ENCODE data around the gene MCC.

MCC gene

DNA sequence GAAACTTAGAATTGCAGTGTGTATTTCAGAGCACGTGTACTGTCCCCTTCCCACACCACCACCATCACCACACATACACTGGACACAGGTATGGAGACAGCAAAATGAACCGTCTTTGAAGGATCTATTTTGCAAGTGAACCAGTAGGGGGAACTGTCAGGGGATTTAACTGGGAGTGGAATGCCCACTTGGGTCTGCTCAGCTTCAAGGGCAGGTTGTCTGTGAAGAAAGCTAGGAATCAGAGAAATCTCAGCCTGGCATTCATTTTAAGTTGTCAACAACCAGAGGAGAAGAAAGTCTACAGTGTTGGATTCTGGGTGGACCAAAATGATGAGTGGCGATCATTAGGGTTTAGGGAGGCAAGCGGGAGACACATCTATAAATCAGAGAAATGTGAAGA, 364.6 kb downstream of the MCC start:
- in situ Hi-C loops (cut with HindIII; ENCODE audit: low sequenced_read_pairs): no loop called here

DNA sequence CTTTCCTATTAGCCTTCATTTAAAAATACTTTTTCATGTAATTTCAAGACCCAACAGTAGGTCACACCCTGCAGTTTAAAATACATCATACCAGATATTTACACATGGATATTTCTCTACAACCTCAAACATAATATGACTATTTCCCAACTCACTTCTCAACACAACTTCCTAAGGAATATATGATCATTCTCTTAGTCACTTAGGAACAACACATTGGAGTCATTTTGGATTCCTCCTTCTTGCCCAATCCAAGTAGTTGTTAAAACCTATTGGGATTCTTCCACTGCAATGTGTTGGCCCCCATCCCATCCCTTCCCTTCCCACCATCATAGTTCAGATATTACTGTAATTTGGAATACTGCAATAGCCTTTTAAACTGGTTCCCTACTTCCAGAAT, 366.2 kb downstream of the MCC start:
- in situ Hi-C loops (cut with HindIII; ENCODE audit: low sequenced_read_pairs): no loop called here

DNA sequence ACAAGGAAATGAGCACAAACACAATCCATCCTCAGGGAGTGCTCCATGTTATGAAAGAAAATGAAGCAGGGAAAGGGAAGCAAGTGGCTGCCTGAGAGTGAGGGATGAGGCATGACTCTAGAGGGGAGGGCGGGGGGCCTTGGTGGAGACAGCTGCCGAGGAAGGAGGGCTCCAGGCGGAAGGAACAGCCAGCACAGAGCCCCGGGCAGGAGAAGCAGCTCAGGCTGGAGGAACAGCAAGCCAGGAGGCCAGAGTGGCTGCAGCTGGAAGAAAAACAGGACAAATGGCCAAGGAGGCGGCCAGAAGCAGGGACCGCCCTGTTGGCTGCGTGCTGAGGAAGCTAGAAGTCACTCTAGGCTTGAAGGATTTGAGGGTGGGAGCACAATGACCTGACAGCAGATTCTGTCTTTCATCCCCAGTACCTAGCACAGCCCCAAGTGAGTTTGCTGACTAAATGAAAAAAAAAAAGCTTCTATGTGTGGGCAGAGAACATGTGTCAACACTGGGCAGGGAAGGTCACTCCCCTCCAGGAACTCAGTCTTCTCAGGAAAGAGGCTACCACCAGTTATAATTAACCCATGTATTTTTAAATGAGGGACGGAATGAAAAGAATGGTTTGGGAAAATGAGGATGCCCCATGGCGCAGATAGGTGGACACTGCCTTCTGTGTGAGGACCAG, 368.9 kb downstream of the MCC start:
- in situ Hi-C loops (cut with HindIII; ENCODE audit: low sequenced_read_pairs): no loop called here

DNA sequence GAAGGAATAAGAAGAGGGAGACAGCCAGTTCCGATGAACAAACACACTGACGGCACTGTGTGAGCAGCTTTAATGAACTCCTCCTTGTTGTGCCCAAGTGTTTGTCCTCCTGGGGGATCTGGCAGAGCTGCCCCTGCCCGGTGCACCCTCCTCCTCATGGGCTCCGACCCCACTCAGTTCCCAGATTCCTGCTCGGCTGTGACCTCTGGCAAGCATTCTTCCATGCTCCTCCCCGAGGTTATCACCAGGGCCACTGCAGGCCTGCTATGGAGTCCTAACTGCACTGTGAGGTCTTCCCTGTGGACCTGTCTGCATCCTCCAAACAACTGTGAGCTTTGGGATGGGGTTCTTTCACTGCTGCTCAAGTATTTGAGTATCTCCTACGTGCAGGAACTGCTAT, 369.5 kb downstream of the MCC start:
- in situ Hi-C loops (cut with HindIII; ENCODE audit: low sequenced_read_pairs): no loop called here

DNA sequence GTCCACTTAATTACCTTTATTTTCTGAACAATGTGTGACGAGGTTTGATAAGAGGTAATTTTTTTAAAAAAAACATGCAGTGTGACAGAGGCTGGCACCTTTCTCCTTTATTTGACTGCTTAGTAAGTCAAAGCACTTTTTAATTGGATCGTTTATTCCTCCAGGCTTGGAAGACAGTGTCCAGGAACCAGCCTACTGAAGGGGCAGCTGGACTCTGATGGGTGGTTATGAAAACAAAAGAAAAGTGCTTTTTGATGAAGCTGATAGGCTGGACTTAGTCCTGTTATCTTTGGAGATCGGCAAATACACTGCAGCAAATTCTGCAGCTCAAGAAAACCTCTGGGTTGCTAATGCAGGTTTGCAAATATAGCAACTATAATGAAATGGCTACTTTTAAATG, 370.0 kb downstream of the MCC start:
- in situ Hi-C loops (cut with HindIII; ENCODE audit: low sequenced_read_pairs): no loop called here

DNA sequence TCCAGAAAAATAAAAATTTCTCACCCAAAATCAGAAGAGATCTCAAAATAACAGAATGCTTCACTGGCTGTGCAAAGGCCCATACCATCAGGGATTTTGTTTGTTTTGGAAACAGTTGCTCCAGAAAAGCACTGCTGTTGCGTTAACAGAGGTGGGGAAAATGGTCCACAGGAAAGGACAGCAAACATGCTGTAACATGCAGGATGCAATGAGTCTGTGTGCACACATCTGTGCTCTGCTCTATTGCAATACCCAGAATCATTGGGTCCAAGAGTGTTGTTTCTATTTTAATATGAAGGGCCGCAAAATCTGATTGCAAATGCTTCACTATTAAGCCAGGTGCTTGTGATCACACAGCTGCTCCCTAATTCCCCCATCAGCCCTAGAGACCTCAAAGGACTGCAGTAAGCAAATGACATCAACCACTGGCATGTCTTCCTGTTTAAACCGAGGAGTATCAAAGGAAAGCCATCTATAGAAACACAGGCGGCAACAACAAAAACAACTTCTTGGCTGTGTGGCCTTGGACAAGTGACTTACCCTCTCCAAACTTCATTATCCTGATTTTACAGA, 370.6 kb downstream of the MCC start:
- in situ Hi-C loops (cut with HindIII; ENCODE audit: low sequenced_read_pairs): no loop called here

DNA sequence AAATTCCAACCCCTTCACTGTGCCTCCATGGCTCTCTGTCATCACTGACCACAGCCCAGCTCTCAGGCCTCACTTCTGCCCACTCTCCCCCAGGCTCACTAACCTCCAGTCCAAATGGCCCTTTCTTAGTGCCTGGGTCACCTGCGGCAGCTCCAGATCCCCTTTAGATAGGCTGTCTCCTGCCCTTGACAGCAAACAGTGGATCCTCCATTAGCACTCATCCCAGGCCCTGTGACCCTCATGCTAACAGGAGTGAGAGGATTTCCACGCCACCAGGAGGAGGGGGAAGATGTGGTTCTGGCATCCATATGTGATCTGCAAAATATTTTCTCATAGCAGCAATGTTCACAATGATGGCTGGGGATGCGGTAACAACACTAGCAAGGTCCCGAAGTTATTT, 372.3 kb downstream of the MCC start:
- in situ Hi-C loops (cut with HindIII; ENCODE audit: low sequenced_read_pairs): no loop called here

DNA sequence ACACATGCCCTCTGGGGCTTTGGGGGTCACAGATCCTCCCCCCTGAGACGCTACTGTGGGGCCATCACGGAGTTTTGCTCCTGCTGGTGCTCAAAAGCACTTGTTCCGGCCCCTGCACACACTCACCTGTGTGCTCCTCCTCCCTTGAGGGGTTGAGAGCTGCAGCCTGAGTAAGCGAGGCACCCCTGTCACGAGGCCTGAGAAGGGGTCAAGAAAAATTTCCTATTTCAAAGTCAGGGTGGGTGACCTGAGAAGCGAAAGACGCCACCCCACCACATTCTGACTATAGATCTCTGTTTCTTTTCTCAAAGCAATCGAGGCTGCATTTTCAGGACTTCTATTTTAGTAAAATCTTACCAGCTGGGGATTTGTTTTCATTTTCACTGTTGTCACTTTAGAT, 373.2 kb downstream of the MCC start:
- in situ Hi-C loops (cut with HindIII; ENCODE audit: low sequenced_read_pairs): no loop called here

DNA sequence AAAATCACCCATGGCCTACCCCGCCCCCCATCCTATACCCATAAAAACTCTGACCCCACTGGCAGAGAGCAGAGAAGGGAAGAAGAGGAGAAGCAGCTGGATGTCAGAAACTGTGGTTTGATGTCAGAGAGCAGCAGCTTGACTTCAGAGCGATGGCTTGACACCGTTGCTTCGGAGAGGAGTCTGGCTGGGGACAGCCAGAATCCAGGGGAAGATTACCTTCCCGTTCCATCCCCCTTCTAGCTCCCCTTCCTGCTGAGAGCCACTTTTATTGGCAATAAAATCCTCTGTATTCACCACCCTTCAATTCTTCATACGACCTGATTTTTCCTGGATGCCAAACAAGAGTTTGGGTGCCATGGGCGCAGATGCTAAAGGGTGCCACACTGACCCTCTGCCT, 373.7 kb downstream of the MCC start:
- in situ Hi-C loops (cut with HindIII; ENCODE audit: low sequenced_read_pairs): no loop called here

DNA sequence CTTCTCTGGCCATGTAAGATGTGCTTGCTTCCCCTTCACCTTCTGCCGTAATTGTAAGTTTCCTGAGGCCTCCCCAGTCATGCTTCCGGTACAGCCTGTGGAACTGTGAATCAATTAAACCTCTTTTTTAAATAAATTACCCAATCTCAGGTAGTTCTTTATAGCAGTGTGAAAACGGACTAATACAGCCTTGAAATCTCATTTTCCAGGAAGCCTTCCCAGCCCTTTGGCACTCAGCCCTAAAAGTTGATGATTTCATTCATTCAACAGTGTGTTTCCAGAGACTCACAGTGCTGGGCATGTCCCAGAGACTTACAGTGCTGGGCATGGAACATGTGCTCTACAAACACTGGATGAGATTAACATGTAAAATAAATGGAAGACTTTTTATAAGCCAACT, 375.8 kb downstream of the MCC start:
- in situ Hi-C loops (cut with HindIII; ENCODE audit: low sequenced_read_pairs): no loop called here

DNA sequence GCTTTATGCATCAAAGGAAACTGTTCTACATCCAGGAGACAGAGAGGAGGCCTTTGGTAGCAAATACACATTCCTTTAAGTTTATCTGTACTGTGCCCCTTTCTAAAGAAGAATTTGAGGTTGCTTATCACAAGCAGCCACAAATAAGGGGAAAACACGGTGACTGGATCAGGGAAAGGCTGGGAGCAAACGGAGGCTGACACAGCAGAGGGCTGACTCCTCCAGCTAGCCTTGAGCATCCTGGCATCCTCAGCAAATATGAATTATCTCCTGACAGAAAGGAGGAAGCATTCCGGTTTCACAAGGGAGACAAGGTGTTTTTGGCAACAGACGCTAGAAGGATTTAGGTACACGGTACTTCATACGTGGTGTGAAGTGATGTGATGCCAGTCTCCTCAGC, 378.1 kb downstream of the MCC start:
- in situ Hi-C loops (cut with HindIII; ENCODE audit: low sequenced_read_pairs): no loop called here

DNA sequence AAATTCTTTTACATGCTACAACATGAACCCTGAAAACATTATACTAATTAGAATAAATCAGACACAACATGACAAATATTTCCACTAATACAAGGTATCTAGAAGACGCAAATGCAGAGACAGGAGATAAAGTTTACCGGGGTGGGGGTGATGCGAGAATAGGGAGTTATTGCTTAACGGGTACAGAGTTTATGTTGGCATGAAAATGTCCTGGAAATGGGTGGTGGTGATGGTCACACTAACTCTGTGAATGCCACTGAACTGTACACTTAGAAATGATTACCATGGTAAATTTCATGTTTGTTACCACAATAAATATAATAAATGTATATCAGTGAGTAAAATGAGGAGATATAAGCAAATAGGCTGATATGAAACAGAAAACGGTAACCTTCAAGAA, 378.9 kb downstream of the MCC start:
- in situ Hi-C loops (cut with HindIII; ENCODE audit: low sequenced_read_pairs): no loop called here

DNA sequence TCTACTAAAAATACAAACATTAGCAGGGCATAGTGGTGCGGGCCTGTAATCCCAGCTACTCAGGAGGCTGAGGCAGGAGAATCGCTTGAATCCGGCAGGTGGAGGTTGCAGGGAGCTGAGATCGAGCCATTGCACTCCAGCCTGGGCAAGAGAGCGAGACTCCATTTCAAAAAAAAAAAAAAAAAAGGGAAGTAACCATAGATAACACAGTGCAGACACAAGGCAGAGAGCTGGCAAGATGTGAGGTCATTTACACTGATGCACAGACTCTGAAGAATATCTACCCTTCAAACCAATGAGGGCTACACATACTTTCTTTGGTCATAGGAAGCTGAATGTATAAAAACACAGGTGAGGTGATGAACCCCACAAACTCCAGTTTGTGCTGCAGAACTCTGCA, 379.8 kb downstream of the MCC start:
- in situ Hi-C loops (cut with HindIII; ENCODE audit: low sequenced_read_pairs): no loop called here

DNA sequence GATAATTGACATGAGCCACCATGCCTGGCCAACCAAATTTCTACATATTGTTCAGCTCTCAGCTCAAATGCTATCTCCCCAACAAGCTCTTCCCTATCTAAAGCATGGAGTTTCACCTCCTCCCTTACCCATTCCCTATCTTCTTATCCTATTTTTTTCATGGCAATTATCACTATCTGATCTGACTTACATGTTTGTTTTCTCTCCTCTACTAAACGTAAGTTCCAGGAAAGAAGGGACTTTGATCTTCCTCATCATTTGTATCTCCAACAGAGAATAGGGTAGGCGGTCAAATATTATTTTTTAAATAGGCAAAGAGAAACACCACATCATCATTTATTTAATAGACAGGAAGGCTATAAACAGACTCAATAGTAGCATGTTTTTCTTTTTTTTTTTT, 381.4 kb downstream of the MCC start:
- in situ Hi-C loops (cut with HindIII; ENCODE audit: low sequenced_read_pairs): no loop called here

DNA sequence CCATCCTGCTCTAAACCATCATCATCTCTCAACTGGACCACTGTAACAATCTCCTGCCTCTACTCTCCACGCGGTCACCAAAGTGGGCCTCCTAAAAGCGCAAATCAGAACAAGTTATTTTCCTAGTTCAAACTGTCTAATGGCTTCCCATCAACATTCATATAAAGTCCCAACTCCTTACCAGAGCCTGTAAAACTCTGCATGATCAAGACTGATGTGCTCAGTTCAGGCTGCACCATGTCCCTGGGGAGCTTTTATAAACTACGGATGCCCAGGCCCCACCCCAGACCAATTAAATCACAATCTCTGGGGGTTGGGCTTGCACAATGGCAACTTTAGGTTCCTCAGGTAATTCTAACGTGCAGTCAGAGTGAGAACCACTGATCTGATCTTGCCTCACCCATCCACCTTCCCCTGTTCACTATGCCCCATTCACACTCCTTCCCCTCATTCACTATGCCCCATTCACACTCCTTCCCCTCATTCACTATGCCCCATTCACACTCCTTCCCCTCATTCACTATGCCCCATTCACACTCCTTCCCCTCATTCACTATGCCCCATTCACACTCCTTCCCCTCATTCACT, 382.5 kb downstream of the MCC start:
- in situ Hi-C loops (cut with HindIII; ENCODE audit: low sequenced_read_pairs): no loop called here

DNA sequence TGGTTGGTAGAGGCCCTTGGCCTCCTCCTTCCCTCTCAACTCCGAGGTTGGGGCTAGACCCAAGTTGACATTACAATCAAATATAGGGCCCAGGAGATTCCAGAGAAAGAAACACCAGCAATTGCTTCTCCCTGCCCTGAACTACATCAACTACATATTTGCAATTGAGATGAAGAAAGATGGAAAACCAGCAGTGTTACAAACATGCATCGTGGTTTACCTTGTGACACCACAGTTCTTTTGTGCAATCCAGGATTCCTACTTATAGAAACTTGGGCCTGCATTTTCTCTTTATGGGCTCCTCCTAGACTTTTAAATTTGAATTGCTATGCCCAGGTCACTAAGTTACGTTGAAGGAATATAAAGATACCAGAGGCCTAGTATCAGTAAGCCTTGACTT, 384.9 kb downstream of the MCC start:
- in situ Hi-C loops (cut with HindIII; ENCODE audit: low sequenced_read_pairs): no loop called here

DNA sequence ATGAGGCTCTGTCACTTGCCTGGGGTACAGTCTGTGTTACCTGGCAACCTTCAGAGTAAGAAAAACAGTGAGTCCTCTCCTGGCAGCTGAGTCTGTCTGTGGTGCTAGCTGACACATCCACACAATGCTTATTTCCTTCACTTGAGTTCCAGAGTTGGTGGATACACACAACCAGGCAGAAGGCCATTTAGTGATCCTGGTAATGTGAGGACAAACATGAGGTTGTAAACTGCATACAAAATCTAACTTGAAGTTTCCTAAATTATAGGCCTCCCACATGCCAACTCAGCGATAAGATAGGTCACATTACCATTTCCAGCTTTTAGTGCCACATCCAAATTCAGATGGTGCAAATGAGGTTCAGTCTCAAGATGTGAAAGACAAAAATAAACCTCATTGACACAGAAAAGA, 386.1 kb downstream of the MCC start:
- in situ Hi-C loops (cut with HindIII; ENCODE audit: low sequenced_read_pairs): no loop called here

DNA sequence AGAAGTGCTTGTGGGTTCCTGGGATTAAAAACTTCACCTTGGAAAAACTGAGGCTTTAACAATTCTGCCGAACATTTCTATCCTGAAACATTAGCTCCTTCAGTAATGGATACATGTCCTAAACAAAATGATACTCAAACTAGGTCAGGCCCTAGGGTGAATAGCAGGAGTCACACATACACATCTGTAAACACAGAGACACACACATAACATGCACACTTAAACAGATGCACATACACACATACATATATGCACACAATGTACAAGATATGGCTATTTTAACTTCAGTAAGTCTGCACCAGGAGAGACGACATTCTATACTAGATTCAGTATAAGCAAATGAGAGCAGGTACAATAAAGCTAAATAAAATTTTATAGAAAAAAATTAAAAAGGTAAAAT, 387.3 kb downstream of the MCC start:
- in situ Hi-C loops (cut with HindIII; ENCODE audit: low sequenced_read_pairs): no loop called here

DNA sequence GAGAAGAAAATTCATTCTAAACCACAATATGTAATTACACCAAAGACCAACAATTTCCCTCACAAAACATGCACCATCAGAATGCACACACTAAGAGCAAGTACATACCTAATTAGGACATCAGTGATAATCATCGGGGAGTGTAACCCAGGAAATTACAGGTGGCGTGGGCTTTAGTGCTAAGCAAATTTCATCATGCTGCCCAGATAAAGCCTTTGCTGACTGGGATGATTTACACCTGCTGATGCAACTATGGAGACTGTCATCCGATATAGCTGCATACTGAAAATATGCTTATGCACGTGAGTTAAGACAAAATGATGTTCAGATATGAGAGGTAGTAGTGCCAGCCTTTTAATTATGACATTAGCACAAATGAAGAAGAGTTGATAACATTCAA, 388.4 kb downstream of the MCC start:
- in situ Hi-C loops (cut with HindIII; ENCODE audit: low sequenced_read_pairs): no loop called here

DNA sequence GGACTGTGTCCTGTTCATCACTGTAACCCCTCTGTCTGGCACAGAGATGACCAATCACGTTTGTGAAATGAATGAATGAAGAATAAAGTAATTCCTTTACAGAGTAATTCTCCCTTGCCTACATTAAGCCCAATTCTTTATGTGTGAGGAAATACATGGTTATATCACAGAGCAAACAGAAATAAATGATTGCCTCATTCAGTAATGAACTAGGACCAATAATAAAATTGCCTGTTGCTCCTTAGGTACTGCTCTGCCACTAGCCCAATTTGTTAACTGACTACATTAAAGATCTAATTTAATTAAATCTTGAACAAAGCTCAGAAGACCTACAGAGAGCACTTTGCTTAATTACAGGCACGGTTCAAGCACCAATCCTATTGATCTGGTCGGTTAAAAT, 389.9 kb downstream of the MCC start:
- in situ Hi-C loops (cut with HindIII; ENCODE audit: low sequenced_read_pairs): no loop called here

DNA sequence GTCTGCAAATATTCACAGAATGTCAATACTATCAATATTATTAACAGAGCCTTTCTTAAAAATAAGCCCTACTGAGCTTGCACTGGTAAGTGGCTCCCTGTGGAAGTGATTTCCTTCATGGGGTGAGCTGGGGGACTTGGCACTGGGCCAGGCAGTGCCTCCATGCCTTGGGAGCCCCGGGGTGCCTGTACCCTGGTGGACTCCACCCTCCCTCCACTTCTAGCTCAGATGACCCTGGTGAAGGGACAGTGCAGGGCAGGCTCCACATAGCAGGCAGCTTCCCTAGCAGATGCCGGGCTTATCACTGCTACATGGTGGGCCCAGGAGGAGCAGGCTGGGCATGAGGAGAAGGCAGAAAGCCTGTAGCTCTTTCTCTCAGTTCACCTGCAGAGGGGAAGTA, 392.4 kb downstream of the MCC start:
- in situ Hi-C loops (cut with HindIII; ENCODE audit: low sequenced_read_pairs): no loop called here

DNA sequence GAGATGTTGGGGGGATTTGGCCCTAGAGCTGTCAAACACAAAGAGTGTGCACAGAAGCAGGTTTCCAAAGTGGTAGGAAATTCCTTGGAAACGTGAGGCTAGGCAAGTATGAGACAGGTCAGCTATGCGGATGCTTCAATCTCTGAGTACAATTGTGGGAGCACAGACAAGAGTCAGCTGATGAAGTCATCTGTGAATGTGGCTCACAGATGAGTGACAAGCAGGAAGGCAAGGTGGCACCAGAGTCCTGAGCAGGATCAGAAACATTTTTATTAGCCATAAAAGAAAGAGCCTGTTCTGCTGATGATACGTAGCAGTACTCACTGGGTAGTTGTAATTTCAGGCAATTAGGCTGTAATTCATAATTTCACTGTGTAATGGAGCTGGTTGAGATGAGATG, 394.7 kb downstream of the MCC start:
- in situ Hi-C loops (cut with HindIII; ENCODE audit: low sequenced_read_pairs): no loop called here

DNA sequence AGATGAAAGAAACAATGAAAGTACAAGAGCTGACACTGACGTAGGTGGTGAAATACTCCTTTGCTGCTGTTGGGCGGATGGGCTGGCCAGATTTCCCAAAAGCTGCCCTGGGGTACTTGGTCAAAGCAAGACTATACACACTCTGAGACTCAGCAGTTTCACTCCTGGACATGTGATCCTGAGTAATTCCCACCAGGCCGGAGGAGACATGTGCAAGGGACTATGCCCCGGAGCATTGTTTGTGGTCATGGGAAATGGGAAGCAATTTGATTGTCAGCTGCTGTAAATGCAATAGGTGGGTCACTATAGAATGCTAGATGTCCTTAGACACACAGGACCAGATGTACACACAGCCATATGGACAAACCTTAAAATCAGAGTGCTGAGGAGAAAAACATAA, 395.6 kb downstream of the MCC start:
- in situ Hi-C loops (cut with HindIII; ENCODE audit: low sequenced_read_pairs): no loop called here
